GM23338 (cell line): Measurements from ENCODE around the gene FCN3. TPM values are rescaled to one million over a fixed set of nuclear protein-coding genes. Genes with fewer than 3 reads are reported as not detected.
"Not testable (repeated sequence)": the region's sequence is repeated elsewhere in the genome, so short reads cannot be mapped to it uniquely, and the experiment has no call there.

Experiments
- ATAC-seq: fragments of 200-7000 bp; cut with Tn5 transposase; 3 replicates; pipeline ENCODE4 v1.9.1; 2020
- DNase-seq: peaks from one replicate; pipeline ENCODE4 v3.0.0-alpha.2; 2015; ENCODE audit warnings: low spot score
- H2AFZ ChIP-seq: fragments of 200-600 bp; sonication (generic); 2 replicates; pipeline ENCODE4 v1.8.0; 2016; ENCODE audit warnings: antibody characterized with exemption, mild to moderate bottlenecking, moderate library complexity
- H3F3A ChIP-seq: fragments of 200-600 bp; sonication (generic); replicated peaks from 2 replicates; pipeline ENCODE4 v1.8.0; 2017; ENCODE audit warnings: antibody characterized with exemption, mixed run types, low read depth
- H3K27ac ChIP-seq: fragments of 200-600 bp; sonication (generic); 2 replicates; pipeline ENCODE4 v1.6.1; 2016; ENCODE audit warnings: low read depth
- H3K27me3 ChIP-seq: fragments of 200-600 bp; sonication (generic); 2 replicates; pipeline ENCODE4 v1.8.0; 2016; ENCODE audit warnings: mild to moderate bottlenecking, mixed run types, moderate library complexity; ENCODE audit not compliant: insufficient read depth
- H3K36me3 ChIP-seq: fragments of 200-600 bp; sonication (generic); 2 replicates; pipeline ENCODE4 v1.8.0; 2016; ENCODE audit warnings: mild to moderate bottlenecking; ENCODE audit not compliant: insufficient read depth
- H3K4me1 ChIP-seq: fragments of 200-600 bp; sonication (generic); 2 replicates; pipeline ENCODE4 v1.8.0; 2016; ENCODE audit warnings: mild to moderate bottlenecking, moderate library complexity; ENCODE audit not compliant: insufficient read depth
- H3K4me2 ChIP-seq: fragments of 200-600 bp; sonication (generic); 2 replicates; pipeline ENCODE4 v1.7.1; 2017; ENCODE audit warnings: mixed run types
- H3K4me3 ChIP-seq: fragments of 200-600 bp; sonication (generic); 2 replicates; pipeline ENCODE4 v1.6.1; 2016; ENCODE audit warnings: mixed run types
- H3K79me2 ChIP-seq: fragments of 200-600 bp; sonication (generic); replicated peaks from 2 replicates; pipeline ENCODE4 v1.8.0; 2017; ENCODE audit warnings: mild to moderate bottlenecking; ENCODE audit not compliant: insufficient read depth
- H3K9me2 ChIP-seq: fragments of 200-600 bp; sonication (generic); 2 replicates; pipeline ENCODE4 v1.8.0; 2017; ENCODE audit not compliant: insufficient read depth
- H4K20me1 ChIP-seq: fragments of 200-600 bp; sonication (generic); replicated peaks from 2 replicates; pipeline ENCODE4 v1.8.0; 2017; ENCODE audit warnings: mild to moderate bottlenecking; ENCODE audit not compliant: insufficient read depth
- H3K27ac Mint-ChIP-seq: 2 replicates; pipeline ENCODE4 v1.8.0; 2020; ENCODE audit warnings: inconsistent platforms, mild to moderate bottlenecking, moderate library complexity, mixed read lengths
- H3K27me3 Mint-ChIP-seq: 3 replicates; pipeline ENCODE4 v1.8.0; 2022; ENCODE audit warnings: low read depth, mild to moderate bottlenecking, moderate library complexity, mixed read lengths, inconsistent platforms; ENCODE audit not compliant: insufficient read depth, poor library complexity
- H3K36me3 Mint-ChIP-seq: 3 replicates; pipeline ENCODE4 v1.8.0; 2021; ENCODE audit warnings: low read depth, mild to moderate bottlenecking, inconsistent platforms, moderate library complexity, mixed read lengths
- H3K4me1 Mint-ChIP-seq: 3 replicates; pipeline ENCODE4 v1.8.0; 2020; ENCODE audit warnings: mild to moderate bottlenecking, inconsistent platforms, mixed read lengths
- H3K4me3 Mint-ChIP-seq: 3 replicates; pipeline ENCODE4 v1.8.0; 2021; ENCODE audit warnings: moderate library complexity, mild to moderate bottlenecking, inconsistent platforms, mixed read lengths
- H3K9me3 Mint-ChIP-seq: 3 replicates; pipeline ENCODE4 v1.8.0; 2020; ENCODE audit warnings: moderate library complexity, mild to moderate bottlenecking, inconsistent platforms, mixed read lengths
- CREB1 ChIP-seq: fragments of 250-450 bp; sonication (Bioruptor Pico); IDR thresholded peaks from 2 replicates; pipeline ENCODE4 v1.5.0; 2020; ENCODE audit warnings: low read depth, mild to moderate bottlenecking, moderate library complexity
- EZH2 ChIP-seq: fragments of 200-600 bp; sonication (generic); IDR thresholded peaks from one replicate; pipeline ENCODE4 v1.8.0; 2017; ENCODE audit warnings: antibody characterized with exemption, mild to moderate bottlenecking, low read depth; ENCODE audit not compliant: unreplicated experiment
- JUNB ChIP-seq: IDR thresholded peaks from one replicate; pipeline ENCODE4 v1.6.1; 2016; ENCODE audit warnings: antibody characterized with exemption; ENCODE audit not compliant: unreplicated experiment
- POLR2AphosphoS5 ChIP-seq: IDR thresholded peaks from 2 replicates; pipeline ENCODE4 v1.6.1; 2016; ENCODE audit warnings: antibody characterized with exemption, low read depth
- STAT1 ChIP-seq: IDR thresholded peaks from one replicate; pipeline ENCODE4 v1.6.1; 2016; ENCODE audit warnings: antibody characterized with exemption; ENCODE audit not compliant: unreplicated experiment
- ZNF114 ChIP-seq: fragments of 250-450 bp; sonication (Bioruptor Pico); IDR thresholded peaks from 2 replicates; pipeline ENCODE4 v1.5.0; 2020; ENCODE audit warnings: mild to moderate bottlenecking, moderate library complexity
- ZNF331 ChIP-seq: fragments of 250-450 bp; sonication (Bioruptor Pico); IDR thresholded peaks from 2 replicates; pipeline ENCODE4 v1.5.0; 2020; ENCODE audit warnings: low read depth, mild to moderate bottlenecking, moderate library complexity
- polyA plus RNA-seq: library from polyadenylated mRNA; unstranded; fragments of >200 nt; fragmentation: Nextera tagmentation; extraction: Ambion mirVana; gene quantifications from 2 replicates; pipeline ENCODE4 v1.2.1, GENCODE V29; 2016
- total RNA-seq: library from RNA; depleted of rRNA; stranded (reverse); fragments of >200 nt; shearing (Covaris generic); gene quantifications from 2 replicates; pipeline ENCODE4 v1.2.3, GENCODE V29; 2014
- TF ChIP-seq, protein P1 (sequence below), 2 experiments: fragments of 200-600 bp in 1 of 2; sonication (generic) in 1 of 2; conservative IDR thresholded peaks; 2 replicates each; pipeline versions ENCODE4 v1.5.1 to v1.6.1; 2016 to 2017; ENCODE audit warnings: antibody characterized with exemption in 2 of 2, low read depth in 2 of 2, mild to moderate bottlenecking in 2 of 2, moderate library complexity in 1 of 2
- TF ChIP-seq, protein P2 (sequence below): fragments of 250-450 bp; sonication (Bioruptor Pico); IDR thresholded peaks from 2 replicates; pipeline ENCODE4 v1.5.0; 2020; ENCODE audit warnings: mild to moderate bottlenecking, moderate library complexity

FCN3 gene
- total and polyA plus RNA-seq, 2 experiments from 2014 or later, result 0.49 TPM; not detected in 1

DNA sequence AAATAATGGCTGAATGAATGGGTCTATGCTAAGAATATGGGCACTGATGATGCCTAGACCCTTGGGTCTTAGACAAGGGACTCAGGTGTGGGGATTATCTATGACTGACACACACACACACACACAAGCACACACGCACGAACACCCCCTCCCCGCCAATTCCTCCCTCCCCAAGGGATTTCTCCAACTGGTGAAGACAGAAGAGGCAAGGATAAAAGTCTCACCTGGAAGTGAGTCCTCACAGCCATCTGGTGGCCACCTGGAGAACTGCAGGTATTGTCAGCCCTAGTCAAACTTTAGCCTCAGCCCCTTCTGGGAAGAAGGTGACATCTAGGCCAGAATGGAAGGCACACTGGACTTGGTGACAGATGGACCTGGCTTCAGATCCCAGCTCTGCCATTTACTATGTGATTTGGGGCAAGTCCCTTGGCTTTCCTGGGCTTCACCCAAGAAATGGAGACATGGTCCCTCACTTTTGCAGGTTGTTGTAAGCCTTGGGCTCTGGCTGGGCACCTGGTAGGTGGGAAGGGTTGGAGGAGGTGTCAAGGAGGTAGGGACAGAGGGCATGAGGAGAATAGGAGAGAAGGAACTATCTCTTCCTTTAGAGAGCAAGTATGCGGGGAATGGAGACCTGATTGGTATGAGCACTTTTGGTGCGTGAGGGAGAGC, 13.8 kb upstream of the FCN3 start:
- Histone ChIP-seq H3F3A (no peaks in the 10 kb centered on the region), H3K9me2 (no peaks in the 10 kb centered on the region), H2AFZ (no peak overlapping the region), H3K4me1 (peaks cover 10% of the 10 kb centered on the region), H3K27me3 (no peaks in the 10 kb centered on the region), H3K27ac (no peak overlapping the region), H3K4me3 (no peak overlapping the region), H3K79me2 (no peaks in the 10 kb centered on the region), H3K4me2 (no peak overlapping the region), H3K36me3 (no peaks in the 10 kb centered on the region), H4K20me1 (no peaks in the 10 kb centered on the region)
- TF ChIP-seq JUNB, result no peak
- TF ChIP-seq, protein P1, sequence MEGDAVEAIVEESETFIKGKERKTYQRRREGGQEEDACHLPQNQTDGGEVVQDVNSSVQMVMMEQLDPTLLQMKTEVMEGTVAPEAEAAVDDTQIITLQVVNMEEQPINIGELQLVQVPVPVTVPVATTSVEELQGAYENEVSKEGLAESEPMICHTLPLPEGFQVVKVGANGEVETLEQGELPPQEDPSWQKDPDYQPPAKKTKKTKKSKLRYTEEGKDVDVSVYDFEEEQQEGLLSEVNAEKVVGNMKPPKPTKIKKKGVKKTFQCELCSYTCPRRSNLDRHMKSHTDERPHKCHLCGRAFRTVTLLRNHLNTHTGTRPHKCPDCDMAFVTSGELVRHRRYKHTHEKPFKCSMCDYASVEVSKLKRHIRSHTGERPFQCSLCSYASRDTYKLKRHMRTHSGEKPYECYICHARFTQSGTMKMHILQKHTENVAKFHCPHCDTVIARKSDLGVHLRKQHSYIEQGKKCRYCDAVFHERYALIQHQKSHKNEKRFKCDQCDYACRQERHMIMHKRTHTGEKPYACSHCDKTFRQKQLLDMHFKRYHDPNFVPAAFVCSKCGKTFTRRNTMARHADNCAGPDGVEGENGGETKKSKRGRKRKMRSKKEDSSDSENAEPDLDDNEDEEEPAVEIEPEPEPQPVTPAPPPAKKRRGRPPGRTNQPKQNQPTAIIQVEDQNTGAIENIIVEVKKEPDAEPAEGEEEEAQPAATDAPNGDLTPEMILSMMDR (conservative IDR thresholded peaks at IDR 0.05; ENCODE audit: low read depth in 2 of 2), result peak; percentile 88 to 95
- no peak for TF ChIP-seq EZH2
- TF ChIP-seq ZNF331 (CRISPR knock-in tag), result no peak
- no peak for TF ChIP-seq CREB1 (CRISPR knock-in tag)
- TF ChIP-seq, protein P2, sequence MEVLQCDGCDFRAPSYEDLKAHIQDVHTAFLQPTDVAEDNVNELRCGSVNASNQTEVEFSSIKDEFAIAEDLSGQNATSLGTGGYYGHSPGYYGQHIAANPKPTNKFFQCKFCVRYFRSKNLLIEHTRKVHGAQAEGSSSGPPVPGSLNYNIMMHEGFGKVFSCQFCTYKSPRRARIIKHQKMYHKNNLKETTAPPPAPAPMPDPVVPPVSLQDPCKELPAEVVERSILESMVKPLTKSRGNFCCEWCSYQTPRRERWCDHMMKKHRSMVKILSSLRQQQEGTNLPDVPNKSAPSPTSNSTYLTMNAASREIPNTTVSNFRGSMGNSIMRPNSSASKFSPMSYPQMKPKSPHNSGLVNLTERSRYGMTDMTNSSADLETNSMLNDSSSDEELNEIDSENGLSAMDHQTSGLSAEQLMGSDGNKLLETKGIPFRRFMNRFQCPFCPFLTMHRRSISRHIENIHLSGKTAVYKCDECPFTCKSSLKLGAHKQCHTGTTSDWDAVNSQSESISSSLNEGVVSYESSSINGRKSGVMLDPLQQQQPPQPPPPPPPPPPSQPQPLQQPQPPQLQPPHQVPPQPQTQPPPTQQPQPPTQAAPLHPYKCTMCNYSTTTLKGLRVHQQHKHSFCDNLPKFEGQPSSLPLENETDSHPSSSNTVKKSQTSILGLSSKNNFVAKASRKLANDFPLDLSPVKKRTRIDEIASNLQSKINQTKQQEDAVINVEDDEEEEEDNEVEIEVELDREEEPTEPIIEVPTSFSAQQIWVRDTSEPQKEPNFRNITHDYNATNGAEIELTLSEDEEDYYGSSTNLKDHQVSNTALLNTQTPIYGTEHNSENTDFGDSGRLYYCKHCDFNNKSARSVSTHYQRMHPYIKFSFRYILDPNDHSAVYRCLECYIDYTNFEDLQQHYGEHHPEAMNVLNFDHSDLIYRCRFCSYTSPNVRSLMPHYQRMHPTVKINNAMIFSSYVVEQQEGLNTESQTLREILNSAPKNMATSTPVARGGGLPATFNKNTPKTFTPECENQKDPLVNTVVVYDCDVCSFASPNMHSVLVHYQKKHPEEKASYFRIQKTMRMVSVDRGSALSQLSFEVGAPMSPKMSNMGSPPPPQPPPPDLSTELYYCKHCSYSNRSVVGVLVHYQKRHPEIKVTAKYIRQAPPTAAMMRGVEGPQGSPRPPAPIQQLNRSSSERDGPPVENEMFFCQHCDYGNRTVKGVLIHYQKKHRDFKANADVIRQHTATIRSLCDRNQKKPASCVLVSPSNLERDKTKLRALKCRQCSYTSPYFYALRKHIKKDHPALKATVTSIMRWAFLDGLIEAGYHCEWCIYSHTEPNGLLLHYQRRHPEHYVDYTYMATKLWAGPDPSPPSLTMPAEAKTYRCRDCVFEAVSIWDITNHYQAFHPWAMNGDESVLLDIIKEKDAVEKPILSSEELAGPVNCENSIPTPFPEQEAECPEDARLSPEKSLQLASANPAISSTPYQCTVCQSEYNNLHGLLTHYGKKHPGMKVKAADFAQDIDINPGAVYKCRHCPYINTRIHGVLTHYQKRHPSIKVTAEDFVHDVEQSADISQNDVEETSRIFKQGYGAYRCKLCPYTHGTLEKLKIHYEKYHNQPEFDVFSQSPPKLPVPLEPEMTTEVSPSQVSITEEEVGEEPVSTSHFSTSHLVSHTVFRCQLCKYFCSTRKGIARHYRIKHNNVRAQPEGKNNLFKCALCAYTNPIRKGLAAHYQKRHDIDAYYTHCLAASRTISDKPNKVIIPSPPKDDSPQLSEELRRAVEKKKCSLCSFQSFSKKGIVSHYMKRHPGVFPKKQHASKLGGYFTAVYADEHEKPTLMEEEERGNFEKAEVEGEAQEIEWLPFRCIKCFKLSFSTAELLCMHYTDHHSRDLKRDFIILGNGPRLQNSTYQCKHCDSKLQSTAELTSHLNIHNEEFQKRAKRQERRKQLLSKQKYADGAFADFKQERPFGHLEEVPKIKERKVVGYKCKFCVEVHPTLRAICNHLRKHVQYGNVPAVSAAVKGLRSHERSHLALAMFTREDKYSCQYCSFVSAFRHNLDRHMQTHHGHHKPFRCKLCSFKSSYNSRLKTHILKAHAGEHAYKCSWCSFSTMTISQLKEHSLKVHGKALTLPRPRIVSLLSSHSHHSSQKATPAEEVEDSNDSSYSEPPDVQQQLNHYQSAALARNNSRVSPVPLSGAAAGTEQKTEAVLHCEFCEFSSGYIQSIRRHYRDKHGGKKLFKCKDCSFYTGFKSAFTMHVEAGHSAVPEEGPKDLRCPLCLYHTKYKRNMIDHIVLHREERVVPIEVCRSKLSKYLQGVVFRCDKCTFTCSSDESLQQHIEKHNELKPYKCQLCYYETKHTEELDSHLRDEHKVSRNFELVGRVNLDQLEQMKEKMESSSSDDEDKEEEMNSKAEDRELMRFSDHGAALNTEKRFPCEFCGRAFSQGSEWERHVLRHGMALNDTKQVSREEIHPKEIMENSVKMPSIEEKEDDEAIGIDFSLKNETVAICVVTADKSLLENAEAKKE (CRISPR knock-in tag), result no peak
- no peak for TF ChIP-seq ZNF114 (CRISPR knock-in tag)
- TF ChIP-seq POLR2AphosphoS5, result no peak
- TF ChIP-seq STAT1, result no peak
- peak; percentile 89 for DNase-seq
- peaks cover 29% of the 10 kb centered on the region for H3K27me3 Mint-ChIP-seq
- no peak overlapping the region for H3K4me3 Mint-ChIP-seq
- no peaks in the 10 kb centered on the region for H3K36me3 Mint-ChIP-seq
- peaks cover 3% of the 10 kb centered on the region; the same call in 2 of the 3 replicates for H3K9me3 Mint-ChIP-seq
- no peak overlapping the region; the same call in 1 of the 2 replicates for H3K27ac Mint-ChIP-seq
- peaks cover 18% of the 10 kb centered on the region for H3K4me1 Mint-ChIP-seq
- peak; percentile 11 for ATAC-seq

DNA sequence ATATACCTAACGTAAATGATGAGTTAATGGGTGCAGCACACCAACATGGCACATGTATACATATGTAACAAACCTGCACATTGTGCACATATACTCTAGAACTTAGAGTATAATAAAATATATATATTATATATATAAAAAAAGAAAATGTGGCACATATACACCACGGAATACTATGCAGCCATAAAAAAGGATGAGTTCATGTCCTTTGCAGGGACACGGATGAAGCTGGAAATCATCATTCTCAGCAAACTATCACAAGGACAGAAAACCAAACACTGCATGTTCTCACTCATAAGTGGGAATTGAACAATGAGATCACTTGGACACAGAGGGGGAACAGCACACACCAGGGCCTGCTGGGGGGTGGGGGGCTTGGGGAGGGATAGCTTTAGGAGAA, 10.2 kb upstream of the FCN3 start:
- not testable (repeated sequence) for H4K20me1 ChIP-seq, H3K9me3 Mint-ChIP-seq, H3K27me3 ChIP-seq, H3K27ac ChIP-seq, H3K9me2 ChIP-seq, H3K4me3 ChIP-seq, H3K4me1 ChIP-seq, H3K79me2 ChIP-seq, ATAC-seq, H3K4me2 ChIP-seq, H3F3A ChIP-seq, H3K36me3 Mint-ChIP-seq, H2AFZ ChIP-seq, H3K27ac Mint-ChIP-seq, H3K4me3 Mint-ChIP-seq, H3K36me3 ChIP-seq, H3K4me1 Mint-ChIP-seq, DNase-seq
- H3K27me3 Mint-ChIP-seq, result peaks cover 19% of the 10 kb centered on the region
